GM13976 (cell line): ENCODE data around the gene NOL9.

ENCODE experiments used
- DNase-seq: peaks from one replicate; pipeline ENCODE4 v3.0.0; 2012; ENCODE audit warnings: low spot score
- CTCF ChIP-seq: IDR thresholded peaks from 2 replicates; pipeline ENCODE4 v1.5.1; 2012; ENCODE audit warnings: borderline replicate concordance, mild to moderate bottlenecking; ENCODE audit not compliant: insufficient read depth; ENCODE audit errors: extremely low read depth, missing control alignments, control extremely low read depth
- in situ Hi-C: fragments of 300-500 bp; cut with MboI; formaldehyde crosslinking; loops from one replicate; pipeline ENCODE4 v1.12.0; 2022; ENCODE audit warnings: low sequenced_read_pairs, mixed read lengths, inconsistent platforms; ENCODE audit not compliant: unreplicated experiment

The NOL9 gene

GRCh38 chr1:6509220-6509918 lies 44.9 kb downstream of the NOL9 start:
- DNase-seq = peak; percentile 42
- in situ Hi-C loops = no loop called here
- TF ChIP-seq CTCF = no peak

DNA sequence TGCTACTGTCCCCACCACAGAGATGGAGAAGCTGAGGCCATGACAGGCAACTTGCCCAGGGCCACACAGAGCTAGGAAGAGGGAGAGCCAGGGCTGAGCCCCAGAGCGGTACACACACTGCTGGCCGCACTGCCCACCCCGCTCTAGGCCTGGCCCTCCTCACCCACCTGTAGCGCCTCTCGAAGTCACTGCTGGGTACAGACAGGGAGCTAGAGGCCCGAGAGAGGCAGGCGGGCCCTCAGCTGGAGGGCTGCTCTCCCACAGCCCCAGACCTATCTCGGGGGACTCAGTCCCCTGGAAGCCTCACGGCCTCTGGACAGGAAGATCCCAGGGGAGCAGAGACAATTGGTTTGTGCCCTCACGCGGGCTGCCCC lies 45.5 kb downstream of the NOL9 start:
- in situ Hi-C loops = no loop called here
- TF ChIP-seq CTCF = no peak
- DNase-seq = no peak

- TF ChIP-seq CTCF = no peak
- DNase-seq = no peak
- in situ Hi-C loops = no loop called here
Observed at GRCh38 chr1:6508154-6508815, 46.0 kb downstream of the NOL9 start.

- in situ Hi-C loops = no loop called here
- no peak for TF ChIP-seq CTCF
- no peak for DNase-seq
Observed at GRCh38 chr1:6507461-6507911, 46.8 kb downstream of the NOL9 start.

DNA sequence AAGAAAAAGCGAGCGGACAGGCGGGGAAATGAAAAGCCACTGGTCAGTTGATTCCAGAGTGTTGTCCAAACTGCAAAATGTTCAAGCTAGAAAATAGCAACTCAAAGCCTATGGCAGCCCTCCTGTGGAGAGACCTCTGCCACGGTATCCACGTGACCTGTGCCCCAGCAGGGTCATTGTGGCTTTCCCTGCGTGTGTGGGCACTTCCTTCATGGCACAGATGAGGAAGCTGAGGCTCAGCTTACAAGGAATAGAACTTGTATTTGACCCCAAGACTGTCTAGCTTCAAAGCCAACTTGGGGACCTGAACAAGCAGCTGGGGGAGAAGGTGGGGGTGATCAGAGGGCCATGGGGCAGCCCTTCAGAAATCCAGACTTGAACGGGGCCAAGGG lies 47.3 kb downstream of the NOL9 start:
- in situ Hi-C loops = no loop called here
- no peak for DNase-seq
- TF ChIP-seq CTCF = no peak

DNA sequence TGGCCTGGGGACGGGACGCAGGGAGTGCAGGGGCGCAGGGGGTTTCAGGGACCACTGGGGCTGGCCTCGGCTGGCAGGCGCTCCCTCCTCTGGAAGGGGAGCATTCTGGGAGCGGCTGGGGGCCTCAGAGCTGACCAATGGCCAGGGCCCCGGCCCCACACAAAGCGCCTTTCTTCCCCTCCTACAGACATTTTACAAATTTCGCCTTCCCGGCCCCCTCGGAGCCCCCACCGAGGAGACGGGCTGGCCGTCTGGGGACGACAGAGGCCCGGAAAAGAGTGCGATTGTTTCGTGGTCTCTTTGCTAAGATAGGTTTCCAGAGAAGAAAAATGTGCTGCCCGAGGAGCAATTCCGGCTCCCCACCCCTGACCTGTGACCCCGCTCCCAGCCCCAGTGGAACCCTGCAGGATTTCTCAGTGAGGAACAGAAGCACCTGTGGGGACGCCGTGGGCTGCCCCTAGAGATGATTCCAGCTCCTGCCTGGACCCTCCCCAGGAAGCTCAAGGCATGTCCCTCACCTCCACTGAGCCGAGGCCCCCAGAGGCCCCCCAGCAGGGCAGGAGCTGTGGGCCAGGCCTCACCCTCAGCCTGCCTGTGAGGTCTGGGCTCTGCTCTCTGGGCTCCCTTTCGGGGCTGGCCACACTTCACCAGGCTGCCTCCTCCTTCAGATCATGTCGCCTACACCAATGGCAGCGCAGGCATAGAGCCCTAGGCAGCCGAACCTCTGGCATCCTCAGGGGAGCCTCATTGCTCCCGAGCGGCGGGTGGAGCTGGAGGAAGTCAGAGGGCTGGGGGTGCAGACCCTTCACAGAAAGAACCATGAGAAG lies 47.9 kb downstream of the NOL9 start:
- no peak for DNase-seq
- in situ Hi-C loops = no loop called here
- TF ChIP-seq CTCF = no peak
